ENCODE measurements around the gene SHISA5.

DNA sequence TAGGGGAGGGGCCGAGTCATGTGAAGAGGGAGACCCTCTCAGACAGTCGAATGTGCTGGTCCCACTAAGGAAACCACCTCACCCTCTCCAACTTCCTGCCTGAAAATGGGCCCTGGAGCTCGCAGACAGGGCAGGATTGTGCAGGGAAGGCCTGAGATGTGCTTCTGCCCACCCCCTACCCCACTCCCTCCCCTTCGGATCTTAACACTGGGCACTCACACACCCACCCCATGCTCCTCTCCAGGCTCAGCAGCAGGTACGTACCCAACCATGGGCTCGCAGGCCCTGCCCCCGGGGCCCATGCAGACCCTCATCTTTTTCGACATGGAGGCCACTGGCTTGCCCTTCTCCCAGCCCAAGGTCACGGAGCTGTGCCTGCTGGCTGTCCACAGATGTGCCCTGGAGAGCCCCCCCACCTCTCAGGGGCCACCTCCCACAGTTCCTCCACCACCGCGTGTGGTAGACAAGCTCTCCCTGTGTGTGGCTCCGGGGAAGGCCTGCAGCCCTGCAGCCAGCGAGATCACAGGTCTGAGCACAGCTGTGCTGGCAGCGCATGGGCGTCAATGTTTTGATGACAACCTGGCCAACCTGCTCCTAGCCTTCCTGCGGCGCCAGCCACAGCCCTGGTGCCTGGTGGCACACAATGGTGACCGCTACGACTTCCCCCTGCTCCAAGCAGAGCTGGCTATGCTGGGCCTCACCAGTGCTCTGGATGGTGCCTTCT, 37.4 kb downstream of the SHISA5 start:
- TF ChIP-seq EP300 (IDR thresholded peaks at IDR 0.05): no peak
- TF ChIP-seq, protein P1, sequence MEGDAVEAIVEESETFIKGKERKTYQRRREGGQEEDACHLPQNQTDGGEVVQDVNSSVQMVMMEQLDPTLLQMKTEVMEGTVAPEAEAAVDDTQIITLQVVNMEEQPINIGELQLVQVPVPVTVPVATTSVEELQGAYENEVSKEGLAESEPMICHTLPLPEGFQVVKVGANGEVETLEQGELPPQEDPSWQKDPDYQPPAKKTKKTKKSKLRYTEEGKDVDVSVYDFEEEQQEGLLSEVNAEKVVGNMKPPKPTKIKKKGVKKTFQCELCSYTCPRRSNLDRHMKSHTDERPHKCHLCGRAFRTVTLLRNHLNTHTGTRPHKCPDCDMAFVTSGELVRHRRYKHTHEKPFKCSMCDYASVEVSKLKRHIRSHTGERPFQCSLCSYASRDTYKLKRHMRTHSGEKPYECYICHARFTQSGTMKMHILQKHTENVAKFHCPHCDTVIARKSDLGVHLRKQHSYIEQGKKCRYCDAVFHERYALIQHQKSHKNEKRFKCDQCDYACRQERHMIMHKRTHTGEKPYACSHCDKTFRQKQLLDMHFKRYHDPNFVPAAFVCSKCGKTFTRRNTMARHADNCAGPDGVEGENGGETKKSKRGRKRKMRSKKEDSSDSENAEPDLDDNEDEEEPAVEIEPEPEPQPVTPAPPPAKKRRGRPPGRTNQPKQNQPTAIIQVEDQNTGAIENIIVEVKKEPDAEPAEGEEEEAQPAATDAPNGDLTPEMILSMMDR (IDR thresholded peaks at IDR 0.05): no peak

Data from esophagus muscularis mucosa (tissue), 3 donors.